ENCODE data around the gene SLC9A3. TPM values are rescaled to one million over a fixed set of nuclear protein-coding genes. Genes with fewer than 3 reads are reported as not detected.

The SLC9A3 gene
- total and polyA plus RNA-seq, 8 donors = 2.7 to 142 (median 14.9) TPM

- H3K4me1 ChIP-seq = no peaks in the 10 kb centered on the region
- intact Hi-C loops (cut with DNase I; ENCODE audit: low total_unique reads) = no loop called here
- no peak for DNase-seq
- H3K36me3 ChIP-seq = no peaks in the 10 kb centered on the region
- H3K27ac ChIP-seq = no peak overlapping the region
- H3K4me3 ChIP-seq = no peak overlapping the region
- peaks cover 0 to 8% (median 0%) of the 10 kb centered on the region in 3 donors for H3K27me3 ChIP-seq
- 86 to 91% (median 90%) methylated on average over 31 to 34 of the region's 34 CpGs for WGBS, 5 donors
- H3K9me3 ChIP-seq = no peaks in the 10 kb centered on the region
- TF ChIP-seq POLR2AphosphoS5 (IDR thresholded peaks at IDR 0.05) (no peak), CTCF (IDR thresholded peaks at IDR 0.05) (no peak), EP300 (IDR thresholded peaks at IDR 0.05) (no peak), POLR2A (IDR thresholded peaks at IDR 0.05) (no peak)
These were observed 102.9 kb downstream of the SLC9A3 start for GRCh38 chr5:421287-421880.

DNA sequence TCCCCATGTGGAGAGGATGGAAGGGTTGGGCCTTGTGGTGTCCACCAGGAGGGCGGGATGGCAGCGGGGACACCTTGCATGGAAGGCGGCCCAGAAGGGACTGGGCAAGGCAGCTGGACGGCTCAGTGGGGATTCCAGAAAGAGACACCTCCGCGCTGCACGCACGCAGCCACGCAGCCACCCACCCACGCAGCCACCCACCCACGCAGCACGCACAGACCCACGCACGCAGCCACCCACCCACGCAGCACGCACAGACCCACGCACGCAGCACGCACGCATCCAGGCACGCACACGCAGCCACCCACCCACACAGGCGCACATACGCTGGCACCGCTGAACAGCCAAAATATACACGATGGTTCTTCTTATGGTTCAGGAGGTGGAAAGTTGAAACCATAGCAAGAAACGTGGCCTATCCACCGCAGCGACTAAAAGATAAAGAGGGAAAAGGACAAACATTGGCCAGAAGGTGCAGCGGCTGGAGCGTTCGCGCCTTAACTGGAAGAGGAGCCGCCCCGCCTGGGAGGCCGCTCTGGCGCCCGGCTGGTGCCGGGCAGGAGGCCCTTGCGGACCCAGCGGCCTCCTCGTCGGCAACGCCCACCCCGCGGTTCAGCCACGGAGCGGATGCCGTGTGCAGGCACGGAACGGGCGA lies 103.5 kb downstream of the SLC9A3 start:
- Histone ChIP-seq H3K27me3 (peaks cover 0 to 8% (median 0%) of the 10 kb centered on the region in 3 donors), H3K36me3 (no peaks in the 10 kb centered on the region), H3K9me3 (no peaks in the 10 kb centered on the region), H3K4me1 (peaks cover 0 to 5% (median 0%) of the 10 kb centered on the region in 4 donors), H3K27ac (no peak overlapping the region), H3K4me3 (no peak overlapping the region)
- TF ChIP-seq POLR2AphosphoS5 (IDR thresholded peaks at IDR 0.05) (no peak), POLR2A (IDR thresholded peaks at IDR 0.05) (no peak), EP300 (IDR thresholded peaks at IDR 0.05) (no peak), CTCF (IDR thresholded peaks at IDR 0.05) (no peak)
- intact Hi-C loops (cut with DNase I; ENCODE audit: low total_unique reads) = no loop called here
- WGBS, 5 donors = 78 to 95% (median 92%) methylated on average over 52 of the region's 52 CpGs
- no peak for DNase-seq

Small RNA genes lying within 50 kb of the gene (small RNA-seq; reads per million reads assigned to genes)
- gene MIR4456 = 0 reads per million in 4 donors

Other genes with a start within 250 kb of the SLC9A3 start
- 10 to 100 TPM in 1 of 5 donors, 1 to 10 TPM in 2, under 1 TPM in 1, not detected in 1; 0.92 to 47.8 (median 1.3) TPM for gene AHRR, start 202.7 kb downstream of the SLC9A3 start, total RNA-seq
- gene AHRR, start 202.7 kb downstream of the SLC9A3 start, polyA plus RNA-seq = 1 to 10 TPM in 1 of 3 donors, under 1 TPM in 2; 0.63 to 1.1 (median 0.93) TPM
- 100 to 1,000 TPM in 1 of 5 donors, 10 to 100 TPM in 4; 52.7 to 133 (median 77.7) TPM for gene EXOC3, start 81.3 kb downstream of the SLC9A3 start, total RNA-seq
- 10 to 100 TPM; 29.9 to 38.8 (median 33.6) TPM for gene EXOC3, start 81.3 kb downstream of the SLC9A3 start, polyA plus RNA-seq
- gene CEP72, start 87.9 kb upstream of the SLC9A3 start, total RNA-seq = 10 to 100 TPM in 1 of 5 donors, 1 to 10 TPM in 3, under 1 TPM in 1; 0.14 to 11.1 (median 2.2) TPM
- 1 to 10 TPM in 2 of 3 donors, under 1 TPM in 1; 0.46 to 3.6 (median 2.1) TPM for gene CEP72, start 87.9 kb upstream of the SLC9A3 start, polyA plus RNA-seq
- gene TPPP, start 168.9 kb upstream of the SLC9A3 start, total RNA-seq = 10 to 100 TPM in 1 of 5 donors, 1 to 10 TPM in 4; 2.4 to 11.0 (median 5.2) TPM
- gene TPPP, start 168.9 kb upstream of the SLC9A3 start, polyA plus RNA-seq = 1 to 10 TPM; 1.2 to 1.7 (median 1.3) TPM